ENCODE measurements around the gene DOCK4.

DOCK4 gene

DNA sequence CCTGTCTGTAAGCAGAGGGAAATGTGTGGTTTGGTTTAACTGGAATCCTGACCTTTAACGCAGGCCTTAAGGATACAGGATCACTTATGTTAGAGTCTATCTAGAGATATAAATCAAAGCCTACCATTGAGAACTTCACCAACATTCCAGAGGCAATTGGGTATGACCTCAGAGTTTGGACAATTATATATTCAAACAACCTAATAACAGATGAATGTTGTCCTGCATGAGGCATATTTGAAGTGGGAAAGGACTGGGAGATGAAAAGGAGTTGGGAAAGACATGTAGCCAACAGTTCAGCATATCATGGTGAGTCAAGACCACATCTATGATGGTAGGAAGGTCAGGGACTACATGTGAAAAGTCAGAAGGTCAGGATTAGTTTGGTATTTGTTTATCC lies 274.2 kb downstream of the DOCK4 start:
- no peak for DNase-seq (ENCODE audit: extremely low spot score)
- TF ChIP-seq, protein P1, sequence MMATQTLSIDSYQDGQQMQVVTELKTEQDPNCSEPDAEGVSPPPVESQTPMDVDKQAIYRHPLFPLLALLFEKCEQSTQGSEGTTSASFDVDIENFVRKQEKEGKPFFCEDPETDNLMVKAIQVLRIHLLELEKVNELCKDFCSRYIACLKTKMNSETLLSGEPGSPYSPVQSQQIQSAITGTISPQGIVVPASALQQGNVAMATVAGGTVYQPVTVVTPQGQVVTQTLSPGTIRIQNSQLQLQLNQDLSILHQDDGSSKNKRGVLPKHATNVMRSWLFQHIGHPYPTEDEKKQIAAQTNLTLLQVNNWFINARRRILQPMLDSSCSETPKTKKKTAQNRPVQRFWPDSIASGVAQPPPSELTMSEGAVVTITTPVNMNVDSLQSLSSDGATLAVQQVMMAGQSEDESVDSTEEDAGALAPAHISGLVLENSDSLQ (IDR thresholded peaks at IDR 0.05) = no peak
- TF ChIP-seq FOXK2 (IDR thresholded peaks at IDR 0.05) (no peak), ZNF384 (IDR thresholded peaks at IDR 0.05) (no peak), LEF1 (IDR thresholded peaks at IDR 0.05; ENCODE audit: borderline replicate concordance) (no peak), BHLHE40 (IDR thresholded peaks at IDR 0.05; ENCODE audit: borderline replicate concordance) (no peak)
- CTCF ChIA-PET = no interaction called here
- POLR2A ChIA-PET = no interaction called here

DNA sequence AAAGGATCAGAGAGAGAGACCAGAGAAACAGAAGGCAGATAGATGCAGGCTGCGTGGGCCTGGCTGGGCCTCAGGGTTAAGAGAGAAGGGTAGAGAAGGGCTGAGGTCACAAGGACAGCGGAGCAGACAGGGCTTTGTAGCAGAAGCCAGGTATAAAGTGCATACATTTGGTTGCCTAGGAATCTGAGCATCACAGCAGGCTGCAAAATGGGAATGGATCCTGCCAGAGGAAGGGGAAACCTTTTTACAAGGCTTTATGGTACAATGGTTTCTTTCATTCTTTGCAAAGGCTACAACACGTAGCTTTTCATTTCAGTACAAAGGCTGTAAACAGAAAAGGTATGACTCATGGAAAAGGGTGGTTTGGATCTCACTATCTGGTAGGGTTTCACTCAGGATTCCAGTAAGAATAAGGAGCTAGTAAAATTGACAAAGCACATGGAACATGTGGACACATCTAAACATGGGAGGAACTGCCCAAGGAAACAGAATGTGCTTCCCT lies 275.1 kb downstream of the DOCK4 start:
- no peak for DNase-seq (ENCODE audit: extremely low spot score)
- ChIA-PET CTCF (no interaction called here), POLR2A (no interaction called here)

DNA sequence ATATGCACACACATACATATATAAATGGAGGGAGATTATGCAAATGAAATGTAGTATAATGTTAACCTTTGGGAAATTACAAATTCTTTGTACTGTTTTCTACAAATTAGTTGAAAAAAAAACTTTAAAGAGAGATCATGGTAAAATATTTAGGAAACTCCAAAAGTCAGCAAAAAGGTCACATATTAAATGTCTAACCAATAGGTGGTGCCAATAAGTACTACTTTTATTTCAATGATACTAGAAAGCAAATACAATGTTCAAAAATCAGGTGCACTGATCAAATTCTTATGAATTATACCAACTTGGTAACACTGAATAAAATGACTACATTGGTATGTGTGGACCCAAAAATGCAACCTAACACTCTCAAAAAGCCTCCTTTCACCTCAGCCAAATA lies 276.9 kb downstream of the DOCK4 start:
- TF ChIP-seq HDGF (IDR thresholded peaks at IDR 0.05; ENCODE audit: borderline replicate concordance) = no peak
- TF ChIP-seq LEF1 (IDR thresholded peaks at IDR 0.05; ENCODE audit: borderline replicate concordance) = no peak
- no peak for DNase-seq (ENCODE audit: extremely low spot score)
- POLR2A ChIA-PET = no interaction called here
- CTCF ChIA-PET = no interaction called here

More for the DNA sequence above, 275.1 kb downstream of the DOCK4 start:
- TF ChIP-seq FOXK2 (IDR thresholded peaks at IDR 0.05) = no peak
- no peak for TF ChIP-seq FOXA1 (IDR thresholded peaks at IDR 0.05)

DNA sequence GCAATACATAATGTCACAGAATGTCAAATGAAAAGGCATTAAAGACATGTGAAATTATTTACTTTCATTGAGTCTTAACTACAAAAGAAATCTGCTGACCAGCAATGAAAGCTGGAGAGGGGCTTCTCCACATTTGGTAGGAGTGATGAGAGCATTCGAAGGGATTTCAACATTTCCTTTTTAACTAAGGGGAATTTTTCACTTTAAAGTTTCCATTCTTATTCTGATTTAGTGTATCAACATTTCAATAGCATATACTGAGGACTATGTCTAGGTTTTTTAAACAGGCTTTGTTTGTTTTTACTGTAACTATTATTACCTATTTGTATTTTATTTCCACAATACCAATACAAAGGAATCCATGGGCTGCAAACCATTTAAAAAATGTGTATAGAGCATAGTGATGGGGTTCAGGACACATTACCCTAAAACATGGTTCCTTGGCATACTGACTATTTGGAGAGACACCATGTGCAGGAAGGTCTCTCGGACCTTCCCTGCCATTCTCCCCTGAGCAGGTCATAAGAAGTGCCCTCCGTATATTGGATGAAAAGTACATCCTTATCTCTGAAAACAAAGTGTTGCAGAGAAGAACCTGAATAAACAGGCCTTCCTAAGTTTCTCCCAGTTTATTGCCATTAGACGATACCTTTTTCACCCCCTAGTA lies 278.7 kb downstream of the DOCK4 start:
- TF ChIP-seq HDGF (IDR thresholded peaks at IDR 0.05; ENCODE audit: borderline replicate concordance) (no peak), SUZ12 (IDR thresholded peaks at IDR 0.05) (no peak), ZNF384 (IDR thresholded peaks at IDR 0.05) (no peak)
- POLR2A ChIA-PET = no interaction called here
- CTCF ChIA-PET = no interaction called here
- DNase-seq (ENCODE audit: extremely low spot score) = no peak

DNA sequence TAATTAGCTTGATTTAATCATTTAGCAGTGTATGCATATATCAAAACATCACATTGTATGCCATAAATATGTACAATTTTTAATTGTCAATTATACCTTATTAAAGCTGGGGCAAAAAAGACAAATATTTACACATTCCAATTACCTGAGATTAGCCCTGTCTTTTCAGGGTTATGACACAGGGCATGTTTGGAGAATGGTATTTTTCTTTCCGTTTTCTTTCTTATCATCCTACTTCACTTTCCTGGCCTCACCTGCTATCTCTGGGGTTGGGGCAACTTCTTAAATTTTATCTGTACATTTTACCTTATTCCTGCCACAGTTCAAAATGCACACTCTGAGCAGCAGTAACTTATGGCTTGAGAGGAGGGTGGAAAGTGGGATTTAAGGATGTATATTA lies 285.9 kb downstream of the DOCK4 start:
- no peak for DNase-seq (ENCODE audit: extremely low spot score)
- no peak for TF ChIP-seq HDGF (IDR thresholded peaks at IDR 0.05; ENCODE audit: borderline replicate concordance)
- TF ChIP-seq SUZ12 (IDR thresholded peaks at IDR 0.05) = no peak
- POLR2A ChIA-PET = no interaction called here
- CTCF ChIA-PET = no interaction called here

DNA sequence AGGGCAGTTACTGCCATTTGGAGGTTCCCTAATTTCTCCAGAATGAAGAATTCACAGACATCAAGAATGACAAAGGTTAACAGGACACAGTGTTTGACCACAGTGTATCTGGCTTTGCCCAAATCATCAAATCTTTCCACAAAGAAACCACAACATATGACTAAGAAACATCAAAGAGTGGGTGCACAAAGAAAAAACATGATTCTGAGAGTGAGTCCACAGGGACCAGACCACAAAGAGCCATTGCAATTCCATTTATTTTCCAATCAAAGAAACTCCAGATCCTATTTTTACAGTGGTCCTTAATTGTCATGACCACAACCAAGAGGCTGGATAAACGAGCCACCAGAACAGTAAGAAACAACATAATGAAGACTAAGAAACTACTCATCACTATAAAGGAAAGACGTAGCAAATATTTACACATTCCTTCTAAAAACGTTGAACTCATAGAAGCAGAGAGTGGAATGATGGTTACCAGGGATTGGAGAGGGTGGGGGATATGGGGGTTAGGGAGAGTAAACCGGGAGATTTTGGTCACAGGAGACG lies 286.5 kb downstream of the DOCK4 start:
- POLR2A ChIA-PET = no interaction called here
- DNase-seq (ENCODE audit: extremely low spot score) = no peak
- TF ChIP-seq LEF1 (IDR thresholded peaks at IDR 0.05; ENCODE audit: borderline replicate concordance) (no peak), SP1 (IDR thresholded peaks at IDR 0.05) (no peak), CTBP1 (IDR thresholded peaks at IDR 0.05; ENCODE audit: borderline replicate concordance) (no peak), FOXM1 (IDR thresholded peaks at IDR 0.05; ENCODE audit: borderline replicate concordance) (no peak), L3MBTL2 (conservative IDR thresholded peaks at IDR 0.05) (no peak), FOXK2 (IDR thresholded peaks at IDR 0.05) (no peak), FOXA1 (IDR thresholded peaks at IDR 0.05) (no peak), TARDBP (IDR thresholded peaks at IDR 0.05) (no peak), HDGF (IDR thresholded peaks at IDR 0.05; ENCODE audit: borderline replicate concordance) (no peak), SUZ12 (IDR thresholded peaks at IDR 0.05) (no peak), BHLHE40 (IDR thresholded peaks at IDR 0.05; ENCODE audit: borderline replicate concordance) (no peak), ZNF384 (IDR thresholded peaks at IDR 0.05) (no peak), ARNT (IDR thresholded peaks at IDR 0.05) (no peak), NFRKB (IDR thresholded peaks at IDR 0.05) (no peak), ELF4 (IDR thresholded peaks at IDR 0.05) (no peak)
- TF ChIP-seq, protein P1 (IDR thresholded peaks at IDR 0.05) = no peak
- CTCF ChIA-PET = no interaction called here

DNA sequence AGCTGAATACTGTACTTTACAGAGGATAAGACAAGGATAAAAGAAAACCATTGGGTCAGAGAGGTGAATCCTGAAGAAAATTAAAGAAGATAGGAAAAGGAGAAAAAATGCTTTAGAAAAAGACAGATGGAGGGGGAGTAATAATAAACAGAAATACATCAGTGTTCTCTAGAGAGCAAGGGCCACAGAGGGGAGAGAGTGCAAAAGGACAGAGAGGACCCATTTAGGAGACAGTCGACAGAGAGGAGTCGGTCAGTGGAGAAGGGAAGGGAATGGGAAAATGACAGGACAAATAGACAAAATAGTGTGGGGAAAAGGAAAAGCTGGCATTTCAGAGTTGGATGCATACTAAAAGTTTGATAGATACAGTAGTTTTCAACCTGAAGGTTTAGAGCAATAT lies 287.0 kb downstream of the DOCK4 start:
- TF ChIP-seq BHLHE40 (IDR thresholded peaks at IDR 0.05; ENCODE audit: borderline replicate concordance) = no peak
- TF ChIP-seq FOXK2 (IDR thresholded peaks at IDR 0.05) = no peak
- TF ChIP-seq, protein P1 (IDR thresholded peaks at IDR 0.05) = no peak
- TF ChIP-seq HDGF (IDR thresholded peaks at IDR 0.05; ENCODE audit: borderline replicate concordance) = no peak
- TF ChIP-seq ARNT (IDR thresholded peaks at IDR 0.05) = no peak
- no peak for TF ChIP-seq TARDBP (IDR thresholded peaks at IDR 0.05)
- TF ChIP-seq ELF4 (IDR thresholded peaks at IDR 0.05) = no peak
- no peak for TF ChIP-seq CTBP1 (IDR thresholded peaks at IDR 0.05; ENCODE audit: borderline replicate concordance)
- no peak for TF ChIP-seq FOXM1 (IDR thresholded peaks at IDR 0.05; ENCODE audit: borderline replicate concordance)
- no peak for TF ChIP-seq NFRKB (IDR thresholded peaks at IDR 0.05)
- TF ChIP-seq SUZ12 (IDR thresholded peaks at IDR 0.05) = no peak
- TF ChIP-seq LEF1 (IDR thresholded peaks at IDR 0.05; ENCODE audit: borderline replicate concordance) = no peak
- no peak for TF ChIP-seq L3MBTL2 (conservative IDR thresholded peaks at IDR 0.05)
- no peak for TF ChIP-seq FOXA1 (IDR thresholded peaks at IDR 0.05)
- no peak for TF ChIP-seq SP1 (IDR thresholded peaks at IDR 0.05)
- TF ChIP-seq ZNF384 (IDR thresholded peaks at IDR 0.05) = no peak
- no peak for DNase-seq (ENCODE audit: extremely low spot score)
- CTCF ChIA-PET = no interaction called here
- POLR2A ChIA-PET = no interaction called here
